ENCODE results near the gene BANF2.

- no peak for TF ChIP-seq EZH2 (IDR thresholded peaks at IDR 0.05; ENCODE audit: borderline replicate concordance, low read depth, low read length, poor library complexity, severe bottlenecking)
- TF ChIP-seq, protein P1, sequence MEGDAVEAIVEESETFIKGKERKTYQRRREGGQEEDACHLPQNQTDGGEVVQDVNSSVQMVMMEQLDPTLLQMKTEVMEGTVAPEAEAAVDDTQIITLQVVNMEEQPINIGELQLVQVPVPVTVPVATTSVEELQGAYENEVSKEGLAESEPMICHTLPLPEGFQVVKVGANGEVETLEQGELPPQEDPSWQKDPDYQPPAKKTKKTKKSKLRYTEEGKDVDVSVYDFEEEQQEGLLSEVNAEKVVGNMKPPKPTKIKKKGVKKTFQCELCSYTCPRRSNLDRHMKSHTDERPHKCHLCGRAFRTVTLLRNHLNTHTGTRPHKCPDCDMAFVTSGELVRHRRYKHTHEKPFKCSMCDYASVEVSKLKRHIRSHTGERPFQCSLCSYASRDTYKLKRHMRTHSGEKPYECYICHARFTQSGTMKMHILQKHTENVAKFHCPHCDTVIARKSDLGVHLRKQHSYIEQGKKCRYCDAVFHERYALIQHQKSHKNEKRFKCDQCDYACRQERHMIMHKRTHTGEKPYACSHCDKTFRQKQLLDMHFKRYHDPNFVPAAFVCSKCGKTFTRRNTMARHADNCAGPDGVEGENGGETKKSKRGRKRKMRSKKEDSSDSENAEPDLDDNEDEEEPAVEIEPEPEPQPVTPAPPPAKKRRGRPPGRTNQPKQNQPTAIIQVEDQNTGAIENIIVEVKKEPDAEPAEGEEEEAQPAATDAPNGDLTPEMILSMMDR (conservative IDR thresholded peaks at IDR 0.05; ENCODE audit: low read depth, low read length), result no peak
These were observed 26.7 kb upstream of the BANF2 start for GRCh38 chr20:17673084-17673483.
